ENCODE measurements around the gene CLEC10A.
A peak's percentile ranks its signal among the peaks of the same experiment; 100 is the strongest.
"Not testable (repeated sequence)": the region's sequence is repeated elsewhere in the genome, so short reads cannot be mapped to it uniquely, and the experiment has no call there.

The CLEC10A gene

GRCh38 chr17:7047566-7047965 is 32.5 kb downstream of the CLEC10A start (continued):
- TF ChIP-seq PATZ1 (tag by site-specific recombination; IDR thresholded peaks at IDR 0.05) (no peak), ZNF837 (tag by site-specific recombination; IDR thresholded peaks at IDR 0.05) (no peak), ZFP41 (tag by site-specific recombination; IDR thresholded peaks at IDR 0.05; ENCODE audit: borderline replicate concordance) (no peak), INSM2 (tag by site-specific recombination; IDR thresholded peaks at IDR 0.05) (no peak), KLF10 (tag by site-specific recombination; IDR thresholded peaks at IDR 0.05) (no peak), SP3 (tag by site-specific recombination; IDR thresholded peaks at IDR 0.05) (no peak), ZBTB21 (tag by site-specific recombination; IDR thresholded peaks at IDR 0.05) (no peak), ZNF513 (tag by site-specific recombination; IDR thresholded peaks at IDR 0.05) (no peak), KLF1 (tag by site-specific recombination; IDR thresholded peaks at IDR 0.05) (no peak)

GRCh38 chr17:7046725-7047397 is 33.2 kb downstream of the CLEC10A start:
- TF ChIP-seq ZNF341 (tag by site-specific recombination; IDR thresholded peaks at IDR 0.05; ENCODE audit: low read depth) = peak; percentile 34; the same call in 1 of the 2 replicates
- TF ChIP-seq IKZF3 (tag by site-specific recombination; IDR thresholded peaks at IDR 0.05) = peak; percentile 36; the same call in 1 of the 2 replicates
- TF ChIP-seq TCF7L2 (IDR thresholded peaks at IDR 0.05; ENCODE audit: borderline replicate concordance, low read depth, low read length) = peak; percentile 87
- peak; percentile 18 for TF ChIP-seq ZBTB26 (tag by site-specific recombination; optimal IDR thresholded peaks at IDR 0.05)
- peak; percentile 80 for TF ChIP-seq OSR2 (tag by site-specific recombination; IDR thresholded peaks at IDR 0.05)
- peak; percentile 75 for TF ChIP-seq PRDM1 (tag by site-specific recombination; IDR thresholded peaks at IDR 0.05)
- 0 out of 2 replicates have a peak, but pooled peaks have one; percentile 23 for TF ChIP-seq ZEB2 (tag by site-specific recombination; IDR thresholded peaks at IDR 0.05)
- peak; percentile 23; the same call in 1 of the 2 replicates for TF ChIP-seq ATF2 (tag by site-specific recombination; IDR thresholded peaks at IDR 0.05; ENCODE audit: low read depth)
- TF ChIP-seq SP2 (tag by site-specific recombination; IDR thresholded peaks at IDR 0.05) = peak; percentile 28
- peak; percentile 65 for TF ChIP-seq ZNF335 (tag by site-specific recombination; conservative IDR thresholded peaks at IDR 0.05)
- peak; percentile 73 for TF ChIP-seq ZNF366 (tag by site-specific recombination; conservative IDR thresholded peaks at IDR 0.05)
- peak; percentile 17; the same call in 1 of the 2 replicates for TF ChIP-seq GLIS1 (tag by site-specific recombination; IDR thresholded peaks at IDR 0.05)
- POLR2A ChIA-PET = interaction anchor here (0.7 to 1.9 kb wide), 6 partner anchors 11 to 283 kb away, joined by 5 to 21 read pairs (median 9); partner anchors contain the start of genes ACADVL, DLG4, NEURL4 and SLC16A13
- not testable (repeated sequence) for H3K4me1 ChIP-seq (ENCODE audit: control insufficient read depth, insufficient read depth, low read length); H3K9me3 ChIP-seq (ENCODE audit: control insufficient read depth, insufficient read depth, low read depth, low read length); H3K36me3 ChIP-seq (ENCODE audit: control insufficient read depth in 2 of 2, insufficient read depth in 1 of 2, low read length in 2 of 2)
- Histone ChIP-seq H3K4me3 (ENCODE audit: low read depth, low read length) (peak overlapping the region; percentile 0; the same call in 1 of the 2 replicates), H3K27ac (ENCODE audit: extremely low read depth, low read depth, low read length) (peak overlapping the region; percentile 34; the same call in 1 of the 2 replicates)
- CTCF ChIA-PET = interaction anchor here (0.6 to 12.8 kb wide), 48 partner anchors 8 to 1011 kb away, joined by 3 to 388 read pairs (median 6); partner anchors contain the start of genes ACAP1, ASGR1, BCL6B and SLC16A13

Measured in HEK293 (cell line).